ENCODE data around the gene ABCG1. TPM values are rescaled to one million over a fixed set of nuclear protein-coding genes. Genes with fewer than 3 reads are reported as not detected.

The ABCG1 gene
- total RNA-seq, 1 experiment from 2014 or later, result 0.51 TPM

GRCh38 chr21:42214081-42214750 lies 4.7 kb upstream of the ABCG1 start:
- DNase-seq (ENCODE audit: low read depth), result no peak

GRCh38 chr21:42214921-42215320 lies 4.0 kb upstream of the ABCG1 start:
- DNase-seq (ENCODE audit: low read depth), result no peak

- no peak for DNase-seq (ENCODE audit: low read depth)
These were observed 2.8 kb upstream of the ABCG1 start for GRCh38 chr21:42215942-42216725.

GRCh38 chr21:42216726-42217572 lies 2.0 kb upstream of the ABCG1 start:
- DNase-seq (ENCODE audit: low read depth), result no peak

- DNase-seq (ENCODE audit: low read depth), result peak; percentile 29
These were observed 732 bp downstream of the ABCG1 start for GRCh38 chr21:42219606-42220137.

GRCh38 chr21:42220138-42220701 lies 1.3 kb downstream of the ABCG1 start:
- DNase-seq (ENCODE audit: low read depth), result peak; percentile 78

GRCh38 chr21:42221581-42222345 lies 2.8 kb downstream of the ABCG1 start:
- peak; percentile 57 for DNase-seq (ENCODE audit: low read depth)

GRCh38 chr21:42222386-42222785 lies 3.4 kb downstream of the ABCG1 start:
- no peak for DNase-seq (ENCODE audit: low read depth)

- no peak for DNase-seq (ENCODE audit: low read depth)
These were observed 4.0 kb downstream of the ABCG1 start for GRCh38 chr21:42222821-42223390.

- DNase-seq (ENCODE audit: low read depth), result no peak
These were observed 5.1 kb downstream of the ABCG1 start for GRCh38 chr21:42223826-42224575.

GRCh38 chr21:42225042-42225441 lies 6.1 kb downstream of the ABCG1 start:
- no peak for DNase-seq (ENCODE audit: low read depth)

- no peak for DNase-seq (ENCODE audit: low read depth)
These were observed 6.7 kb downstream of the ABCG1 start for GRCh38 chr21:42225571-42226155.

GRCh38 chr21:42226626-42227025 lies 7.7 kb downstream of the ABCG1 start:
- no peak for DNase-seq (ENCODE audit: low read depth)

- DNase-seq (ENCODE audit: low read depth), result peak; percentile 91
These were observed 9.2 kb downstream of the ABCG1 start for GRCh38 chr21:42227909-42228708.

- no peak for DNase-seq (ENCODE audit: low read depth)
These were observed 9.8 kb downstream of the ABCG1 start for GRCh38 chr21:42228709-42229220.

GRCh38 chr21:42229676-42230075 lies 10.7 kb downstream of the ABCG1 start:
- no peak for DNase-seq (ENCODE audit: low read depth)

- DNase-seq (ENCODE audit: low read depth), result no peak
These were observed 11.2 kb downstream of the ABCG1 start for GRCh38 chr21:42230178-42230577.

GRCh38 chr21:42230636-42231035 lies 11.7 kb downstream of the ABCG1 start:
- DNase-seq (ENCODE audit: low read depth), result no peak
